Measurements from ENCODE around the gene CYB561A3. TPM values are rescaled to one million over a fixed set of nuclear protein-coding genes. Genes with fewer than 3 reads are reported as not detected.

The CYB561A3 gene
- total RNA-seq, 1 experiment from 2014 or later, result 80.3 TPM

DNA sequence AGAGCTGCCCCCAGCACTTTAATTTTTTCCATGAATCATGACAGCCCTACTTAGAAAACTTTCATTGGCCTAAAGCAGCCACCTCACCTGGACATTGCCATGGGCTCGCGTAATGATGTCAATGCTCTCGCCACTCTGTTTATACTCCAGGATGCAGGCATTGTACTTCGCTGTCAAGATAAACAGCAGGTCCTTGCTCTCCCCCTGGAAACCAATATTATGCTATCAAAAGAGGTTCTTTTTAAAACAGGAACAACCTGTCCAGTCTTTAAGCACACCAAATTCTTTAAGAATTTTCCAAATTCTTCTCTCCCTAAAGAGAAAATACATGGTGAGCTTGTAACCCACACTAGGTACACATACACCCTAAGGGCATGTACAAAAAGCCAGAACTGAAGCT, 31.8 kb downstream of the CYB561A3 start:
- Histone ChIP-seq H3K4me3 (ENCODE audit: low read depth in 2 of 2, low read length in 2 of 2) (no peak overlapping the region), H3K9me3 (ENCODE audit: control insufficient read depth, insufficient read depth, low read depth, low read length) (no peaks in the 10 kb centered on the region), H3K36me3 (ENCODE audit: control insufficient read depth, insufficient read depth, low read length) (peaks cover 31% of the 10 kb centered on the region), H3K4me1 (ENCODE audit: control insufficient read depth, insufficient read depth, low read length) (peaks cover 29% of the 10 kb centered on the region), H3K27ac (ENCODE audit: low read length) (no peak overlapping the region), H3K27me3 (ENCODE audit: control insufficient read depth, insufficient read depth, low read length) (no peaks in the 10 kb centered on the region)
- ATAC-seq (no peak), DNase-seq (ENCODE audit: low read depth, low spot score) (no peak)
- in situ Hi-C loops (cut with HindIII; ENCODE audit: low pct_unique_long_range_greater_than_20kb, low sequenced_read_pairs) (no loop called here), intact Hi-C loops (cut with micrococcal nuclease; ENCODE audit: unreplicated experiment) (no loop called here)
- CTCF ChIA-PET, result interaction anchor here (1.2 kb wide), 1 partner anchor 56 kb away, joined by 3 read pairs; no protein-coding TSS in a partner anchor
- POLR2A ChIA-PET, result no interaction called here
- TF ChIP-seq TCF7L2 (IDR thresholded peaks at IDR 0.05; ENCODE audit: low read depth, low read length), result no peak
- BruUV-seq (replicated peaks), result no TSS peak

DNA sequence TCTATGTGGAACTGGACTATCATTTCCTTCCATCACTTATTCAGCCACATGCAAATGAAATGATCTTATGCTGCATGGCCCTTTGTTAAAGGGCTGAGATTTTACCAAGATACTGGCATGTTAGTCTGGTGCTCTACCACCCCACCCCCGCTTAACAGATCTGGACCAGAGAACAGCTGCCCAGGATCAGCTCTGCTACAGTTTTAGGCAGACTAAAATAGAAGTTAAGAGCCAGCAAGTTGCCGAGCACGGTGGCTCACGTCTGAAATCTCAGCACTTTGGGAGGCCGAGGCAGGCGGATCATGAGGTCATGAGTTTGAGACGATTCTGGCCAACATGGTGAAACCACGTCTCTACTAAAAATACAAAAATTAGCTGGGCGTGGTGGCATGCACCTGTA, 33.3 kb downstream of the CYB561A3 start:
- TF ChIP-seq, protein P1, sequence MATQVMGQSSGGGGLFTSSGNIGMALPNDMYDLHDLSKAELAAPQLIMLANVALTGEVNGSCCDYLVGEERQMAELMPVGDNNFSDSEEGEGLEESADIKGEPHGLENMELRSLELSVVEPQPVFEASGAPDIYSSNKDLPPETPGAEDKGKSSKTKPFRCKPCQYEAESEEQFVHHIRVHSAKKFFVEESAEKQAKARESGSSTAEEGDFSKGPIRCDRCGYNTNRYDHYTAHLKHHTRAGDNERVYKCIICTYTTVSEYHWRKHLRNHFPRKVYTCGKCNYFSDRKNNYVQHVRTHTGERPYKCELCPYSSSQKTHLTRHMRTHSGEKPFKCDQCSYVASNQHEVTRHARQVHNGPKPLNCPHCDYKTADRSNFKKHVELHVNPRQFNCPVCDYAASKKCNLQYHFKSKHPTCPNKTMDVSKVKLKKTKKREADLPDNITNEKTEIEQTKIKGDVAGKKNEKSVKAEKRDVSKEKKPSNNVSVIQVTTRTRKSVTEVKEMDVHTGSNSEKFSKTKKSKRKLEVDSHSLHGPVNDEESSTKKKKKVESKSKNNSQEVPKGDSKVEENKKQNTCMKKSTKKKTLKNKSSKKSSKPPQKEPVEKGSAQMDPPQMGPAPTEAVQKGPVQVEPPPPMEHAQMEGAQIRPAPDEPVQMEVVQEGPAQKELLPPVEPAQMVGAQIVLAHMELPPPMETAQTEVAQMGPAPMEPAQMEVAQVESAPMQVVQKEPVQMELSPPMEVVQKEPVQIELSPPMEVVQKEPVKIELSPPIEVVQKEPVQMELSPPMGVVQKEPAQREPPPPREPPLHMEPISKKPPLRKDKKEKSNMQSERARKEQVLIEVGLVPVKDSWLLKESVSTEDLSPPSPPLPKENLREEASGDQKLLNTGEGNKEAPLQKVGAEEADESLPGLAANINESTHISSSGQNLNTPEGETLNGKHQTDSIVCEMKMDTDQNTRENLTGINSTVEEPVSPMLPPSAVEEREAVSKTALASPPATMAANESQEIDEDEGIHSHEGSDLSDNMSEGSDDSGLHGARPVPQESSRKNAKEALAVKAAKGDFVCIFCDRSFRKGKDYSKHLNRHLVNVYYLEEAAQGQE (IDR thresholded peaks at IDR 0.05; ENCODE audit: insufficient read depth in 1 of 2, low read depth in 2 of 2, low read length in 1 of 2), result no peak
- TF ChIP-seq TCF7L2 (IDR thresholded peaks at IDR 0.05; ENCODE audit: low read depth, low read length), result no peak
- TF ChIP-seq POLR2AphosphoS5 (IDR thresholded peaks at IDR 0.05; ENCODE audit: low read depth, low read length), result no peak
- TF ChIP-seq, protein P2, sequence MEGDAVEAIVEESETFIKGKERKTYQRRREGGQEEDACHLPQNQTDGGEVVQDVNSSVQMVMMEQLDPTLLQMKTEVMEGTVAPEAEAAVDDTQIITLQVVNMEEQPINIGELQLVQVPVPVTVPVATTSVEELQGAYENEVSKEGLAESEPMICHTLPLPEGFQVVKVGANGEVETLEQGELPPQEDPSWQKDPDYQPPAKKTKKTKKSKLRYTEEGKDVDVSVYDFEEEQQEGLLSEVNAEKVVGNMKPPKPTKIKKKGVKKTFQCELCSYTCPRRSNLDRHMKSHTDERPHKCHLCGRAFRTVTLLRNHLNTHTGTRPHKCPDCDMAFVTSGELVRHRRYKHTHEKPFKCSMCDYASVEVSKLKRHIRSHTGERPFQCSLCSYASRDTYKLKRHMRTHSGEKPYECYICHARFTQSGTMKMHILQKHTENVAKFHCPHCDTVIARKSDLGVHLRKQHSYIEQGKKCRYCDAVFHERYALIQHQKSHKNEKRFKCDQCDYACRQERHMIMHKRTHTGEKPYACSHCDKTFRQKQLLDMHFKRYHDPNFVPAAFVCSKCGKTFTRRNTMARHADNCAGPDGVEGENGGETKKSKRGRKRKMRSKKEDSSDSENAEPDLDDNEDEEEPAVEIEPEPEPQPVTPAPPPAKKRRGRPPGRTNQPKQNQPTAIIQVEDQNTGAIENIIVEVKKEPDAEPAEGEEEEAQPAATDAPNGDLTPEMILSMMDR (IDR thresholded peaks at IDR 0.05), result no peak
- TF ChIP-seq SIN3A (IDR thresholded peaks at IDR 0.05; ENCODE audit: borderline replicate concordance, insufficient read depth, low read depth, low read length), result no peak
- no TSS peak for BruUV-seq (replicated peaks)
- Histone ChIP-seq H3K4me3 (ENCODE audit: low read depth in 2 of 2, low read length in 2 of 2) (no peak overlapping the region), H3K9me3 (ENCODE audit: control insufficient read depth, insufficient read depth, low read depth, low read length) (no peaks in the 10 kb centered on the region), H3K36me3 (ENCODE audit: control insufficient read depth, insufficient read depth, low read length) (peaks cover 39% of the 10 kb centered on the region), H3K4me1 (ENCODE audit: control insufficient read depth, insufficient read depth, low read length) (peaks cover 14% of the 10 kb centered on the region), H3K27ac (ENCODE audit: low read length) (no peak overlapping the region), H3K27me3 (ENCODE audit: control insufficient read depth, insufficient read depth, low read length) (no peaks in the 10 kb centered on the region)
- ATAC-seq (no peak), DNase-seq (ENCODE audit: low read depth, low spot score) (no peak)
- in situ Hi-C loops (cut with HindIII; ENCODE audit: low pct_unique_long_range_greater_than_20kb, low sequenced_read_pairs), result no loop called here
- ChIA-PET CTCF (no interaction called here), POLR2A (no interaction called here)
- intact Hi-C loops (cut with micrococcal nuclease; ENCODE audit: unreplicated experiment), result no loop called here

DNA sequence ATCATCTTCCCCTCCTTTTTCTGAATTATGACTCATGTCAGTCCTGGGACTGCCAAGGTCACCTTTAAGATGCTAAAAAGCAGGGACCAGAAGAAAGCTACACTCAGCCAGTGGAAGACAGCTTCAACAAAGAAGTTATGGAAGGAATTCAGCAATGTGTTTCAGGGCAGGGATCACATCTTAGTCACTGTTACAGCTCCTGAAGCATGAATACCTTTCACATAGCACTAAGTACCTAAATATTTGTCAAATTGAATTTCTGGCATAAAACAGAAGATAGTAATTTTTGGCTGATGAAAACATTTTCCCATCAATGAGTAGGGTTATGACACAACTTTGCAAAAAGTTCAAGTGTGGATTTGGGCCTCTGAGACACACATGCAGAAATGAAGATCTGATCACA, 34.0 kb downstream of the CYB561A3 start:
- Histone ChIP-seq H3K36me3 (ENCODE audit: control insufficient read depth, insufficient read depth, low read length) (peaks cover 41% of the 10 kb centered on the region), H3K27me3 (ENCODE audit: control insufficient read depth, insufficient read depth, low read length) (no peaks in the 10 kb centered on the region), H3K4me3 (ENCODE audit: low read depth in 2 of 2, low read length in 2 of 2) (no peak overlapping the region), H3K27ac (ENCODE audit: low read length) (no peak overlapping the region), H3K4me1 (ENCODE audit: control insufficient read depth, insufficient read depth, low read length) (peaks cover 14% of the 10 kb centered on the region), H3K9me3 (ENCODE audit: control insufficient read depth, insufficient read depth, low read depth, low read length) (no peaks in the 10 kb centered on the region)
- in situ Hi-C loops (cut with HindIII; ENCODE audit: low pct_unique_long_range_greater_than_20kb, low sequenced_read_pairs) (no loop called here), intact Hi-C loops (cut with micrococcal nuclease; ENCODE audit: unreplicated experiment) (no loop called here)
- no peak for DNase-seq (ENCODE audit: low read depth, low spot score)
- CTCF ChIA-PET, result interaction anchor here (1.5 kb wide), 1 partner anchor 58 kb away, joined by 4 read pairs; no protein-coding TSS in a partner anchor
- no peak for ATAC-seq
- TF ChIP-seq SIN3A (IDR thresholded peaks at IDR 0.05; ENCODE audit: borderline replicate concordance, insufficient read depth, low read depth, low read length) (no peak), TCF7L2 (IDR thresholded peaks at IDR 0.05; ENCODE audit: low read depth, low read length) (no peak)
- TF ChIP-seq, protein P1 (IDR thresholded peaks at IDR 0.05; ENCODE audit: insufficient read depth in 1 of 2, low read depth in 2 of 2, low read length in 1 of 2), result no peak
- BruUV-seq (replicated peaks), result no TSS peak
- POLR2A ChIA-PET, result interaction anchor here (0.6 kb wide), 1 partner anchor 99 kb away, joined by 3 read pairs; no protein-coding TSS in a partner anchor
